ENCODE data around the gene PURB. TPM values are rescaled to one million over a fixed set of nuclear protein-coding genes. Genes with fewer than 3 reads are reported as not detected.

The PURB gene
- total and polyA plus RNA-seq, 4 donors: 0.92 to 11.4 (median 5.8) TPM

GRCh38 chr7:44827567-44827966, 57.8 kb downstream of the PURB start (continued):
- TF ChIP-seq RXRA (IDR thresholded peaks at IDR 0.05) (no peak), ZBTB33 (IDR thresholded peaks at IDR 0.05) (no peak), TAF1 (conservative IDR thresholded peaks at IDR 0.05) (no peak), RAD21 (IDR thresholded peaks at IDR 0.05) (no peak)

Other genes with a start within 250 kb of the PURB start
- 10 to 100 TPM in 1 of 2 donors, 1 to 10 TPM in 1; 4.4 to 11.0 TPM for gene ZMIZ2, start 136.7 kb downstream of the PURB start, total RNA-seq
- gene ZMIZ2, start 136.7 kb downstream of the PURB start, polyA plus RNA-seq: 10 to 100 TPM in 1 of 2 donors, 1 to 10 TPM in 1; 4.5 to 11.6 TPM
- gene PPIA, start 88.8 kb downstream of the PURB start, total RNA-seq: 1,000 to 10,000 TPM in 1 of 2 donors, 100 to 1,000 TPM in 1; 834 to 1,873 TPM
- gene PPIA, start 88.8 kb downstream of the PURB start, polyA plus RNA-seq: 1,000 to 10,000 TPM; 1,362 to 1,437 TPM
- 100 to 1,000 TPM in 1 of 2 donors, 10 to 100 TPM in 1; 85.2 to 182 TPM for gene H2AZ2, start 37.4 kb downstream of the PURB start, total RNA-seq
- gene H2AZ2, start 37.4 kb downstream of the PURB start, polyA plus RNA-seq: 10 to 100 TPM; 51.3 to 53.9 TPM
- 1 to 10 TPM; 3.1 to 3.9 TPM for gene MYO1G, start 93.5 kb upstream of the PURB start, total RNA-seq
- 1 to 10 TPM in 1 of 2 donors, under 1 TPM in 1; 0.56 to 1.1 TPM for gene MYO1G, start 93.5 kb upstream of the PURB start, polyA plus RNA-seq
- gene CCM2, start 114.7 kb upstream of the PURB start, total RNA-seq: 10 to 100 TPM; 26.3 to 48.4 TPM
- 10 to 100 TPM; 46.6 to 65.0 TPM for gene CCM2, start 114.7 kb upstream of the PURB start, polyA plus RNA-seq
- under 1 TPM; 0.08 to 0.09 TPM for gene NACAD, start 203.4 kb upstream of the PURB start, total RNA-seq
- gene NACAD, start 203.4 kb upstream of the PURB start, polyA plus RNA-seq: under 1 TPM; 0.03 to 0.14 TPM
- gene TBRG4, start 226.2 kb upstream of the PURB start, total RNA-seq: 10 to 100 TPM; 30.3 to 47.6 TPM
- 10 to 100 TPM; 35.6 to 40.9 TPM for gene TBRG4, start 226.2 kb upstream of the PURB start, polyA plus RNA-seq

All from liver (tissue), 5 donors.